Neural progenitor cell (in vitro differentiated cells): ENCODE results near the gene KRT13. TPM values are rescaled to one million over a fixed set of nuclear protein-coding genes. Genes with fewer than 3 reads are reported as not detected.
"Not testable (repeated sequence)": the region's sequence is repeated elsewhere in the genome, so short reads cannot be mapped to it uniquely, and the experiment has no call there.

Source experiments
- DNase-seq: peaks from one replicate; pipeline ENCODE4 v3.0.0-alpha.2; 2016; ENCODE audit warnings: low spot score
- H2AFZ ChIP-seq: fragments of 200-600 bp; sonication (generic); replicated peaks from 2 replicates; pipeline ENCODE4 v1.6.1; 2016; ENCODE audit warnings: antibody characterized with exemption
- H3F3A ChIP-seq: fragments of 200-600 bp; sonication (generic); 2 replicates; pipeline ENCODE4 v1.6.1; 2016; ENCODE audit warnings: antibody characterized with exemption, low read depth
- H3K27ac ChIP-seq: fragments of 200-600 bp; sonication (generic); 2 replicates; pipeline ENCODE4 v1.5.1; 2016; ENCODE audit warnings: mild to moderate bottlenecking
- H3K27me3 ChIP-seq: fragments of 200-600 bp; sonication (generic); 2 replicates; pipeline ENCODE4 v1.6.1; 2016; ENCODE audit warnings: mild to moderate bottlenecking, moderate library complexity
- H3K36me3 ChIP-seq: fragments of 200-600 bp; sonication (generic); 2 replicates; pipeline ENCODE4 v1.5.1; 2016
- H3K4me1 ChIP-seq: fragments of 200-600 bp; sonication (generic); 2 replicates; pipeline ENCODE4 v1.6.1; 2016; ENCODE audit warnings: mixed run types
- H3K4me2 ChIP-seq: fragments of 200-600 bp; sonication (generic); 2 replicates; pipeline ENCODE4 v1.6.1; 2016
- H3K4me3 ChIP-seq: fragments of 200-600 bp; sonication (generic); 2 replicates; pipeline ENCODE4 v1.5.1; 2016
- H3K79me2 ChIP-seq: fragments of 200-600 bp; sonication (generic); 2 replicates; pipeline ENCODE4 v1.6.1; 2016; ENCODE audit warnings: low read depth
- H3K9ac ChIP-seq: fragments of 200-600 bp; sonication (generic); 2 replicates; pipeline ENCODE4 v1.6.1; 2016
- H3K9me3 ChIP-seq: fragments of 200-600 bp; sonication (generic); 2 replicates; pipeline ENCODE4 v1.5.1; 2016; ENCODE audit warnings: low read depth
- H4K20me1 ChIP-seq: fragments of 200-600 bp; sonication (generic); 2 replicates; pipeline ENCODE4 v1.6.1; 2016; ENCODE audit warnings: low read depth
- H3K27ac Mint-ChIP-seq: 3 replicates; pipeline ENCODE4 v1.8.0; 2021; ENCODE audit warnings: mixed read lengths
- H3K27me3 Mint-ChIP-seq: 2 replicates; pipeline ENCODE4 v1.8.0; 2022; ENCODE audit warnings: low read depth, mild to moderate bottlenecking, inconsistent platforms, moderate library complexity, mixed read lengths; ENCODE audit not compliant: insufficient read depth
- H3K36me3 Mint-ChIP-seq: 3 replicates; pipeline ENCODE4 v1.8.0; 2021; ENCODE audit warnings: mixed read lengths
- H3K4me1 Mint-ChIP-seq: 3 replicates; pipeline ENCODE4 v1.8.0; 2021; ENCODE audit warnings: mixed read lengths
- H3K4me3 Mint-ChIP-seq: 3 replicates; pipeline ENCODE4 v1.8.0; 2021; ENCODE audit warnings: mild to moderate bottlenecking, moderate library complexity, mixed read lengths
- H3K9me3 Mint-ChIP-seq: 3 replicates; pipeline ENCODE4 v1.8.0; 2020; ENCODE audit warnings: mixed read lengths
- EZH2 ChIP-seq: fragments of 200-600 bp; sonication (generic); IDR thresholded peaks from 2 replicates; pipeline ENCODE4 v1.6.1; 2017; ENCODE audit warnings: antibody characterized with exemption, mild to moderate bottlenecking, moderate library complexity
- EZH2phosphoT487 ChIP-seq: fragments of 200-600 bp; sonication (generic); IDR thresholded peaks from 2 replicates; pipeline ENCODE4 v1.6.1; 2017; ENCODE audit warnings: antibody characterized with exemption
- total RNA-seq: library from RNA; depleted of rRNA; stranded (reverse); fragments of >200 nt; gene quantifications from 2 replicates; pipeline ENCODE4 v1.2.3, GENCODE V29; 2015; ENCODE audit warnings: low replicate concordance
- TF ChIP-seq, protein P1 (sequence below): fragments of 200-600 bp; sonication (generic); IDR thresholded peaks from 2 replicates; pipeline ENCODE4 v1.5.1; 2017; ENCODE audit warnings: antibody characterized with exemption, mild to moderate bottlenecking

Gene KRT13
- total RNA-seq, 1 donor from 2014 or later = not detected

DNA sequence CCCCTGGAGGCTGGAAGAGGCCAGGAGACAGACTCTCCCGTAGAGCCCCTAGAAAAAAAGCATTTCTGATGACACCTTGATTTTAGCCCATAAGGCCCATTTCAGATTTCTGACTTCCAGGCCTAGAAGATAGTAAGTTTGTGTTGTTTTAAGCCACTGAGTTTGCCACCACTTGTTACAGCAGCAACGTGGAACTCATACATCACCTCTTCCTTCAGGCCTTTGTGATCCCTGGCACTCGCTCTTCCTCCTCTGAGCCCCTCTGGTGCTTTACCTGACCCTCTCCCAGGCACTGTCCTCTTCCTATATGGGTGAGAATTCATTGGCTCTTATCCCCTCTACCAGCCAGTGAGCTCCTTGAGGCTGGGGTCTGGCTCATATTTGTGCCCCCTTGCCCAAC is 41.4 kb upstream of the KRT13 start:
- no peaks in the 10 kb centered on the region for H3K9me3 ChIP-seq
- Mint-ChIP-seq H3K27me3 (peaks cover 5% of the 10 kb centered on the region), H3K4me1 (peaks cover 29% of the 10 kb centered on the region), H3K9me3 (peaks cover 3% of the 10 kb centered on the region), H3K4me3 (no peak overlapping the region), H3K27ac (peak overlapping the region; percentile 36), H3K36me3 (no peaks in the 10 kb centered on the region)
- H3F3A ChIP-seq = peaks cover 16% of the 10 kb centered on the region
- TF ChIP-seq EZH2 = no peak
- H3K9ac ChIP-seq = no peak overlapping the region
- H4K20me1 ChIP-seq = no peaks in the 10 kb centered on the region
- H3K27ac ChIP-seq = no peak overlapping the region
- H3K79me2 ChIP-seq = no peaks in the 10 kb centered on the region
- peaks cover 16% of the 10 kb centered on the region for H3K4me1 ChIP-seq
- no peak for DNase-seq
- H3K4me2 ChIP-seq = no peak overlapping the region
- H3K27me3 ChIP-seq = no peaks in the 10 kb centered on the region
- no peaks in the 10 kb centered on the region for H3K36me3 ChIP-seq
- H2AFZ ChIP-seq = no peak overlapping the region
- H3K4me3 ChIP-seq = no peak overlapping the region

DNA sequence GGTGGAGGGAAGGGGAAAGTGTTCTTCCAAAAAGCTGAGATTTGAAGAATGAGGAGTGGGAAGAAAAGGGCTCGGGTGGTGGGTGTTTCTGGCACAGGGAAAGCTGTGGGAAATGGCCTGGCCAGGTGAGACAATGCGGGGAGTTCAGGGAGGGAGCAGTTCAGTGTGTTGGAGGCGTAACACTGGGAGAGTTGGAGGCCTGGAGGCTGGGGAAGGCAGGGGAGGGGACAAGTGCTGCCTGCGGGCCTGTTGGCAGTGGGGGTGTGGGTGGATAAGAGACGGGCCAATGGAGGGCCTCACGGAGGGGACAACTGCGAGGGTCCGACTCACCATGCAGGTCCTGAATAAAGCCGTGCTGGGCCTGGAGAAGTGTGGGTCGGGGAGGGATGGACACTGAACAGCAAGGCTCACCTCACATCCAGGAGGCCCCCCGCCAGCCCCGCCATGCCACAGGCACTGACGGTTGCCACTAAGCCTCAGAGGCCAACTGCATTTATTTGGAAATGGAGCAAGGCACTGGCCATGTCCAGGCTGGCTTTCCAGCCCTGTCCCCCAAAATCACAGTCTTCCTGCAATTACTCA is 40.5 kb upstream of the KRT13 start:
- no peak overlapping the region for H3K27ac ChIP-seq
- H3K36me3 ChIP-seq = no peaks in the 10 kb centered on the region
- H3K27ac Mint-ChIP-seq = peak overlapping the region; percentile 78
- no peaks in the 10 kb centered on the region for H4K20me1 ChIP-seq
- peaks cover 16% of the 10 kb centered on the region for H3F3A ChIP-seq
- H3K4me3 ChIP-seq = no peak overlapping the region
- no peak overlapping the region for H3K4me3 Mint-ChIP-seq
- H3K27me3 ChIP-seq = no peaks in the 10 kb centered on the region
- peaks cover 5% of the 10 kb centered on the region for H3K27me3 Mint-ChIP-seq
- no peak for DNase-seq
- no peaks in the 10 kb centered on the region for H3K9me3 ChIP-seq
- TF ChIP-seq, protein P1, sequence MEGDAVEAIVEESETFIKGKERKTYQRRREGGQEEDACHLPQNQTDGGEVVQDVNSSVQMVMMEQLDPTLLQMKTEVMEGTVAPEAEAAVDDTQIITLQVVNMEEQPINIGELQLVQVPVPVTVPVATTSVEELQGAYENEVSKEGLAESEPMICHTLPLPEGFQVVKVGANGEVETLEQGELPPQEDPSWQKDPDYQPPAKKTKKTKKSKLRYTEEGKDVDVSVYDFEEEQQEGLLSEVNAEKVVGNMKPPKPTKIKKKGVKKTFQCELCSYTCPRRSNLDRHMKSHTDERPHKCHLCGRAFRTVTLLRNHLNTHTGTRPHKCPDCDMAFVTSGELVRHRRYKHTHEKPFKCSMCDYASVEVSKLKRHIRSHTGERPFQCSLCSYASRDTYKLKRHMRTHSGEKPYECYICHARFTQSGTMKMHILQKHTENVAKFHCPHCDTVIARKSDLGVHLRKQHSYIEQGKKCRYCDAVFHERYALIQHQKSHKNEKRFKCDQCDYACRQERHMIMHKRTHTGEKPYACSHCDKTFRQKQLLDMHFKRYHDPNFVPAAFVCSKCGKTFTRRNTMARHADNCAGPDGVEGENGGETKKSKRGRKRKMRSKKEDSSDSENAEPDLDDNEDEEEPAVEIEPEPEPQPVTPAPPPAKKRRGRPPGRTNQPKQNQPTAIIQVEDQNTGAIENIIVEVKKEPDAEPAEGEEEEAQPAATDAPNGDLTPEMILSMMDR = no peak
- TF ChIP-seq EZH2 (no peak), EZH2phosphoT487 (no peak)
- H3K4me1 Mint-ChIP-seq = peaks cover 31% of the 10 kb centered on the region
- H3K9ac ChIP-seq = no peak overlapping the region
- no peak overlapping the region for H3K4me2 ChIP-seq
- H3K36me3 Mint-ChIP-seq = no peaks in the 10 kb centered on the region
- peaks cover 16% of the 10 kb centered on the region for H3K4me1 ChIP-seq
- no peak overlapping the region for H2AFZ ChIP-seq
- no peaks in the 10 kb centered on the region for H3K79me2 ChIP-seq
- H3K9me3 Mint-ChIP-seq = peaks cover 3% of the 10 kb centered on the region

GRCh38 chr17:41544935-41545334 is 39.5 kb upstream of the KRT13 start:
- Mint-ChIP-seq H3K9me3 (peaks cover 3% of the 10 kb centered on the region), H3K4me3 (no peak overlapping the region), H3K36me3 (no peaks in the 10 kb centered on the region), H3K27me3 (peaks cover 7% of the 10 kb centered on the region), H3K4me1 (peaks cover 32% of the 10 kb centered on the region), H3K27ac (no peak overlapping the region)
- Histone ChIP-seq H3K27ac (no peak overlapping the region), H3K9ac (no peak overlapping the region), H3K4me2 (peak overlapping the region; percentile 65), H3K79me2 (no peaks in the 10 kb centered on the region), H3K36me3 (no peaks in the 10 kb centered on the region), H3K9me3 (no peaks in the 10 kb centered on the region), H2AFZ (no peak overlapping the region), H3K27me3 (no peaks in the 10 kb centered on the region), H4K20me1 (no peaks in the 10 kb centered on the region), H3K4me1 (peaks cover 21% of the 10 kb centered on the region), H3K4me3 (no peak overlapping the region), H3F3A (peaks cover 16% of the 10 kb centered on the region)
- TF ChIP-seq EZH2phosphoT487 (no peak), EZH2 (no peak)
- TF ChIP-seq, protein P1 = no peak
- no peak for DNase-seq

GRCh38 chr17:41544491-41544892 is 39.1 kb upstream of the KRT13 start:
- H3K9ac ChIP-seq = no peak overlapping the region
- no peaks in the 10 kb centered on the region for H3K9me3 ChIP-seq
- H3K36me3 ChIP-seq = no peaks in the 10 kb centered on the region
- peak overlapping the region; percentile 78 for H2AFZ ChIP-seq
- Mint-ChIP-seq H3K9me3 (peaks cover 3% of the 10 kb centered on the region), H3K4me3 (peak overlapping the region; percentile 31), H3K27ac (peak overlapping the region; percentile 95), H3K36me3 (no peaks in the 10 kb centered on the region), H3K4me1 (peaks cover 29% of the 10 kb centered on the region), H3K27me3 (peaks cover 8% of the 10 kb centered on the region)
- TF ChIP-seq, protein P1 = no peak
- no peak for TF ChIP-seq EZH2
- no peak for TF ChIP-seq EZH2phosphoT487
- H3F3A ChIP-seq = peaks cover 19% of the 10 kb centered on the region
- H3K4me3 ChIP-seq = no peak overlapping the region
- H3K27ac ChIP-seq = no peak overlapping the region
- peak; percentile 48 for DNase-seq
- H4K20me1 ChIP-seq = no peaks in the 10 kb centered on the region
- H3K79me2 ChIP-seq = no peaks in the 10 kb centered on the region
- H3K4me2 ChIP-seq = peak overlapping the region; percentile 65
- H3K4me1 ChIP-seq = peaks cover 21% of the 10 kb centered on the region
- no peaks in the 10 kb centered on the region for H3K27me3 ChIP-seq

DNA sequence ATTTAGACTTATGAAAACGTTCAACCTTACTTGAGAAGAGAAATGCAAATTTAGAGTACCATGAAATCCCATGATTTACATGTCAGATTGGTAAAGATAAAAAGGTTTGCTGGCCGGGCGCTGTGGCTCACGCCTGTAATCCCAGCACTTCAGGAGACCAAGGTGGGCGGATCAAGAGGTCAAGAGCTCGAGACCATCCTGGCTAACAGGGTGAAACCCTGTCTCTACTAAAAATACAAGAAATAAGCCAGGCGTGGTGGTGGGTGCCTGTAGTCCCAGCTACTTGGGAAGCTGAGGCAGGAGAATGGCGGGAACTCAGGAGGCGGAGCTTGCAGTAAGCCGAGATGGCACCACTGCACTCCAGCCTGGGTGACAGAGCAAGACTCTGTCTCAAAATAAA is 37.4 kb upstream of the KRT13 start:
- DNase-seq, H3K4me3 ChIP-seq, H3K4me3 Mint-ChIP-seq, H3K36me3 ChIP-seq, H3K9me3 Mint-ChIP-seq, H3K9ac ChIP-seq, H3K27ac ChIP-seq, H2AFZ ChIP-seq, H3K36me3 Mint-ChIP-seq, H4K20me1 ChIP-seq, H3K27me3 Mint-ChIP-seq, H3K4me2 ChIP-seq, H3K27me3 ChIP-seq, H3K79me2 ChIP-seq, H3K27ac Mint-ChIP-seq, H3K9me3 ChIP-seq: not testable (repeated sequence)
- Histone ChIP-seq H3K4me1 (peaks cover 30% of the 10 kb centered on the region), H3F3A (peaks cover 24% of the 10 kb centered on the region)
- peaks cover 32% of the 10 kb centered on the region for H3K4me1 Mint-ChIP-seq
